H9 (cell line): ENCODE data around the gene GPR68. TPM values are rescaled to one million over a fixed set of nuclear protein-coding genes. Genes with fewer than 3 reads are reported as not detected.

Experiments
- DNase-seq: peaks from one replicate; pipeline ENCODE4 v3.0.0-alpha.2; 2017
- H2AFZ ChIP-seq: one replicate; pipeline ENCODE4 v1.6.1; 2013; ENCODE audit warnings: mild to moderate bottlenecking, low read length, control low read depth, moderate library complexity
- H2AK5ac ChIP-seq: 2 replicates; pipeline ENCODE4 v1.6.1; 2013; ENCODE audit warnings: low read length, control low read depth, mixed read lengths; ENCODE audit not compliant: insufficient read length
- H2BK120ac ChIP-seq: one replicate; pipeline ENCODE4 v1.6.1; 2013; ENCODE audit warnings: low read depth, mild to moderate bottlenecking, low read length, control low read depth, inconsistent platforms; ENCODE audit not compliant: poor library complexity, severe bottlenecking
- H2BK12ac ChIP-seq: 2 replicates; pipeline ENCODE4 v1.6.1; 2013; ENCODE audit warnings: low read length, control low read depth, mixed read lengths, low read depth; ENCODE audit not compliant: insufficient read length
- H2BK15ac ChIP-seq: 2 replicates; pipeline ENCODE4 v1.6.1; 2013; ENCODE audit warnings: low read depth, low read length, control low read depth
- H2BK20ac ChIP-seq: one replicate; pipeline ENCODE4 v1.6.1; 2013; ENCODE audit warnings: low read depth, mild to moderate bottlenecking, low read length, control low read depth, inconsistent platforms; ENCODE audit not compliant: poor library complexity, severe bottlenecking
- H2BK5ac ChIP-seq: 2 replicates; pipeline ENCODE4 v1.6.1; 2013; ENCODE audit warnings: low read length, control low read depth, mixed read lengths; ENCODE audit not compliant: insufficient read length
- H3K14ac ChIP-seq: 2 replicates; pipeline ENCODE4 v1.6.1; 2013; ENCODE audit warnings: low read length, control low read depth; ENCODE audit not compliant: insufficient read depth
- H3K18ac ChIP-seq: 2 replicates; pipeline ENCODE4 v1.6.1; 2013; ENCODE audit warnings: low read depth, mild to moderate bottlenecking, mixed read lengths, low read length, control low read depth; ENCODE audit not compliant: insufficient read length
- H3K23ac ChIP-seq: 2 replicates; pipeline ENCODE4 v1.6.1; 2013; ENCODE audit warnings: low read length, control low read depth, mixed read lengths, low read depth; ENCODE audit not compliant: insufficient read length
- H3K23me2 ChIP-seq: 2 replicates; pipeline ENCODE4 v1.6.1; 2013; ENCODE audit warnings: low read depth, mild to moderate bottlenecking, mixed read lengths, low read length, control low read depth; ENCODE audit not compliant: insufficient read length, poor library complexity, severe bottlenecking
- H3K27ac ChIP-seq: 2 replicates; pipeline ENCODE4 v1.5.1; 2013; ENCODE audit warnings: low read length, control low read depth, mixed read lengths, low read depth; ENCODE audit not compliant: insufficient read length
- H3K27me3 ChIP-seq: 2 replicates; pipeline ENCODE4 v1.6.1; 2013; ENCODE audit warnings: low read length, control low read depth, inconsistent platforms; ENCODE audit not compliant: insufficient read depth
- H3K4ac ChIP-seq: 2 replicates; pipeline ENCODE4 v1.6.1; 2013; ENCODE audit warnings: low read depth, mild to moderate bottlenecking, control low read depth, inconsistent platforms, low read length, moderate library complexity
- H3K4me1 ChIP-seq: 2 replicates; pipeline ENCODE4 v1.6.1; 2013; ENCODE audit warnings: low read length, control low read depth, inconsistent platforms; ENCODE audit not compliant: insufficient read depth
- H3K4me2 ChIP-seq: 2 replicates; pipeline ENCODE4 v1.6.1; 2013; ENCODE audit warnings: low read length, control low read depth, mixed read lengths; ENCODE audit not compliant: insufficient read length, insufficient read depth
- H3K56ac ChIP-seq: 2 replicates; pipeline ENCODE4 v1.6.1; 2013; ENCODE audit warnings: low read depth, mild to moderate bottlenecking, mixed read lengths, low read length, control low read depth; ENCODE audit not compliant: insufficient read length
- H3K79me1 ChIP-seq: 2 replicates; pipeline ENCODE4 v1.6.1; 2013; ENCODE audit warnings: low read depth, mild to moderate bottlenecking, moderate library complexity, low read length, control low read depth, inconsistent platforms; ENCODE audit not compliant: insufficient read depth, poor library complexity, severe bottlenecking
- H3K79me2 ChIP-seq: 2 replicates; pipeline ENCODE4 v1.6.1; 2013; ENCODE audit warnings: low read length, control low read depth, inconsistent platforms; ENCODE audit not compliant: insufficient read depth
- H3K9ac ChIP-seq: 2 replicates; pipeline ENCODE4 v1.6.1; 2013; ENCODE audit warnings: low read length, control low read depth, mixed read lengths; ENCODE audit not compliant: insufficient read length; ENCODE audit errors: extremely low read depth
- H3K9me3 ChIP-seq: one replicate; pipeline ENCODE4 v1.6.1; 2013; ENCODE audit warnings: low read depth, low read length, inconsistent platforms; ENCODE audit not compliant: control insufficient read depth
- H3T11ph ChIP-seq: one replicate; pipeline ENCODE4 v1.6.1; 2013; ENCODE audit warnings: mild to moderate bottlenecking, low read length, control low read depth, inconsistent platforms
- H4K20me1 ChIP-seq: one replicate; pipeline ENCODE4 v1.6.1; 2013; ENCODE audit not compliant: control insufficient read depth, insufficient read length, insufficient read depth
- H4K5ac ChIP-seq: 2 replicates; pipeline ENCODE4 v1.6.1; 2013; ENCODE audit warnings: low read depth, mild to moderate bottlenecking, mixed read lengths, low read length, control low read depth; ENCODE audit not compliant: insufficient read length
- H4K8ac ChIP-seq: replicated peaks from 2 replicates; pipeline ENCODE4 v1.6.1; 2013; ENCODE audit warnings: low read length, control low read depth, mixed read lengths, low read depth; ENCODE audit not compliant: insufficient read length
- H4K91ac ChIP-seq: 2 replicates; pipeline ENCODE4 v1.6.1; 2013; ENCODE audit warnings: low read depth, mild to moderate bottlenecking, moderate library complexity, mixed read lengths, low read length, control low read depth; ENCODE audit not compliant: insufficient read length
- H3K27ac Mint-ChIP-seq, 3 experiments: 2 replicates in 2 of 3; 3 replicates in 1 of 3; pipeline ENCODE4 v1.8.0; 2020 to 2021; ENCODE audit warnings: mixed read lengths in 3 of 3, mild to moderate bottlenecking in 1 of 3, moderate library complexity in 1 of 3
- H3K27me3 Mint-ChIP-seq: 2 replicates; pipeline ENCODE4 v1.8.0; 2021; ENCODE audit warnings: low read depth, mild to moderate bottlenecking, moderate library complexity, mixed read lengths
- H3K36me3 Mint-ChIP-seq, 3 experiments: 2 replicates in 2 of 3; 3 replicates in 1 of 3; pipeline ENCODE4 v1.8.0; 2020 to 2021; ENCODE audit warnings: low read depth in 3 of 3, mixed read lengths in 3 of 3; ENCODE audit not compliant: insufficient read depth in 1 of 3
- H3K4me1 Mint-ChIP-seq, 2 experiments: 2 replicates each; pipeline ENCODE4 v1.8.0; 2020; ENCODE audit warnings: mixed read lengths in 2 of 2
- H3K4me3 Mint-ChIP-seq, 2 experiments: 2 replicates in 1 of 2; 3 replicates in 1 of 2; pipeline ENCODE4 v1.8.0; 2020 to 2021; ENCODE audit warnings: mild to moderate bottlenecking in 2 of 2, mixed read lengths in 2 of 2, moderate library complexity in 1 of 2
- H3K9me3 Mint-ChIP-seq, 2 experiments: 2 replicates in 1 of 2; 3 replicates in 1 of 2; pipeline ENCODE4 v1.8.0; 2020; ENCODE audit warnings: mild to moderate bottlenecking in 2 of 2, mixed read lengths in 2 of 2, moderate library complexity in 1 of 2
- WGBS: extraction: QIAGEN DNeasy Blood & Tissue Kit; methylation state at CpG from one replicate; pipeline ENCODE4 v1.1.7; 2013; ENCODE audit warnings: missing lambda C conversion rate, low lambda C conversion rate, mixed read lengths; ENCODE audit not compliant: insufficient read length; ENCODE audit errors: extremely low coverage; 5-methylcytosine and 5-hydroxymethylcytosine counted together
- total RNA-seq: library from RNA; stranded (reverse); gene quantifications from 2 replicates; pipeline ENCODE4 v1.2.1, GENCODE V29; 2021
- TF ChIP-seq, protein P1 (sequence below): fragments of 200-600 bp; sonication (generic); conservative IDR thresholded peaks from 3 replicates; pipeline ENCODE4 v1.8.0; 2021; ENCODE audit warnings: antibody characterized with exemption, mild to moderate bottlenecking

GPR68 gene
- total RNA-seq, 1 experiment from 2014 or later: 0.33 TPM

DNA sequence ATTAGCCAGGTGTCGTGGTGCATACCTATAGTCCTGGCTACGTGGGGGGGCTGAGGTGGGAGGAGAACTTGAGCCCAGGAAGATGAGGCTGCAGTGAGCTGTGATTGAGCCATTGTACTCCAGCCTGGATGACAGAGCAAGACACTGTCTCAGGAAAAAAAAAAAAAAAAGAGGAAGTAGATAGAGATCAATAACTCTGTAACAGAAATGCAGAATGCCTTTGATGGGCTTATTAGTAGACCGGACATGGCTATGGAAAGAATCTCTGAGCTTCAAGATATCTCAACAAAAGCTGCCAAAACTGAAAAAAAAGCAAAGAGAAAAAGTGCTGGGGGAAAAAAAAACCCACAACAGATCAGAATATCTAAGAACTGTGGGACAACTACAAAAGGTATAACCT is 37.5 kb downstream of the GPR68 start:
- Histone ChIP-seq H3K23ac (no peak overlapping the region), H3K79me1 (no peaks in the 10 kb centered on the region), H2AK5ac (no peak overlapping the region), H2BK12ac (no peak overlapping the region), H2AFZ (no peak overlapping the region), H4K91ac (no peak overlapping the region), H2BK15ac (no peak overlapping the region), H2BK120ac (no peak overlapping the region), H3K14ac (no peak overlapping the region), H3K23me2 (no peaks in the 10 kb centered on the region), H3K79me2 (no peaks in the 10 kb centered on the region), H3K27ac (no peak overlapping the region), H2BK20ac (no peak overlapping the region), H4K20me1 (no peaks in the 10 kb centered on the region), H3K4me1 (no peaks in the 10 kb centered on the region), H4K8ac (no peak overlapping the region), H3K18ac (no peak overlapping the region), H4K5ac (no peak overlapping the region), H3K9ac (no peak overlapping the region), H3K4ac (no peak overlapping the region), H3K56ac (no peak overlapping the region), H3K27me3 (no peaks in the 10 kb centered on the region), H3K4me2 (no peak overlapping the region), H2BK5ac (no peak overlapping the region), H3T11ph (no peak overlapping the region), H3K9me3 (no peaks in the 10 kb centered on the region)
- Mint-ChIP-seq H3K27me3 (no peaks in the 10 kb centered on the region), H3K4me3 (no peak overlapping the region), H3K4me1 (peaks cover 0 to 4% of the 10 kb centered on the region in 2 experiments; a peak in 1 of 4 replicates), H3K9me3 (peaks cover 0 to 2% of the 10 kb centered on the region in 2 experiments; a peak in 1 of 5 replicates), H3K27ac (no peak overlapping the region), H3K36me3 (peaks cover 13 to 60% (median 55%) of the 10 kb centered on the region in 3 experiments)
- TF ChIP-seq, protein P1, sequence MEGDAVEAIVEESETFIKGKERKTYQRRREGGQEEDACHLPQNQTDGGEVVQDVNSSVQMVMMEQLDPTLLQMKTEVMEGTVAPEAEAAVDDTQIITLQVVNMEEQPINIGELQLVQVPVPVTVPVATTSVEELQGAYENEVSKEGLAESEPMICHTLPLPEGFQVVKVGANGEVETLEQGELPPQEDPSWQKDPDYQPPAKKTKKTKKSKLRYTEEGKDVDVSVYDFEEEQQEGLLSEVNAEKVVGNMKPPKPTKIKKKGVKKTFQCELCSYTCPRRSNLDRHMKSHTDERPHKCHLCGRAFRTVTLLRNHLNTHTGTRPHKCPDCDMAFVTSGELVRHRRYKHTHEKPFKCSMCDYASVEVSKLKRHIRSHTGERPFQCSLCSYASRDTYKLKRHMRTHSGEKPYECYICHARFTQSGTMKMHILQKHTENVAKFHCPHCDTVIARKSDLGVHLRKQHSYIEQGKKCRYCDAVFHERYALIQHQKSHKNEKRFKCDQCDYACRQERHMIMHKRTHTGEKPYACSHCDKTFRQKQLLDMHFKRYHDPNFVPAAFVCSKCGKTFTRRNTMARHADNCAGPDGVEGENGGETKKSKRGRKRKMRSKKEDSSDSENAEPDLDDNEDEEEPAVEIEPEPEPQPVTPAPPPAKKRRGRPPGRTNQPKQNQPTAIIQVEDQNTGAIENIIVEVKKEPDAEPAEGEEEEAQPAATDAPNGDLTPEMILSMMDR: no peak
- no peak for DNase-seq
- WGBS: no CpG with 5 or more reads among the region's 3 CpGs
